Measurements from ENCODE around the gene STK11IP.

Gene STK11IP

DNA sequence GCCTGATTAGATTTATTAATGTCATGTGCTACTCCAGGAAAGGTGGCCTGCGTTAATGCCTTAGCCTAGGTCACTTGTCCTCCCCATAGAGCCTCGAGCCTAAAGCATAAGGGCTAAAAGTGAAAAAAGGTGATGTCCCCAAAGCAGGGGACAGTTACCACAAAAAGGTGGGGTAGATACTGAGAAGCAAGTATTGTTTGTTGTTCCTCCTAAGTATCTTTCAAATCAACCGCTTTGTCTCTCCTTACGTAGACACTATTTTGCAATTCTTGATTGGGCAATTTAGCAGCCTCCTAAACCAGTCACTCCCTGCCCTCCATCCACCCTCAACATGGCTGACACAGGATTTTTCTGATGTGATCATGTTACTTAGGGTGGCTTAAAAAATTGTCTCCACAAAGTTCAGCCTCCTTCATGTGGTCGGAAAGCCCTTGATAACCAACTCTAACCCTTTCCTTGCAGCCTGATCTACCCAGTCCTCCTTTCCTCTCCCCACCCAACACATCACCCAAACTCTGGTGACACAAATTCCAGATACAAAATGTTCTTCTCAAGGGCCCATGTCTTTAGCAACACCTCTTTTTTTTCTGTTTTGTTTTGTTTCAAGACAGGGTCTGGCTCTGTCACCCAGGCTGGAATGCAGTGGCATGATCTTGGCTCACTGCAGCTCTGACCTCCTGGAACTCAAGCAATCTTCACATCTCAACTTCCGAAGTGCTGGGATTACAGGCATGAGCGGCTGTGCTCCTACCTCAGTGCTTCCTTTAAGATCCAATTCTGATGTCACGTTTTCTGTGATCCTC is 18.6 kb upstream of the STK11IP start:
- DNase-seq: no peak

DNA sequence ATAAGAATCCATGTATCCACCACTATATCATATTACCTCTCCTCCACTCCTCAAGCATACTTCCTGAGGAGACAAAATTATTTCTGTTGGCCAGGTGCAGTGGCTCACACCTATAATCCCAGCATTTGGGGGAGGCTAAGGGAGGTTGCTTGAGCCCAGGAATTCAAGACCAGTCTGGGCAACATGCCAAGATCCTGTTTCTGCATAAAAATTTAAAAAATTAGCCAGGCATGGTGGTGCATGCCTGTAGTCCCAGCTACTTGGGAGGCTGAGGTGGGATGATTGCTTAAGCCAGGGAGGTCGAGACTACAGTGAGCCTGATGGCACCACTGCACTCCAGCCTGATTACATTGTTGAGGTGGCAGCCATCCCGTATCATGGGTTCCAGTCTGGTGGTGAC is 16.3 kb upstream of the STK11IP start:
- no peak for DNase-seq

- no peak for DNase-seq
Observed at GRCh38 chr2:219591091-219591490, 6.6 kb upstream of the STK11IP start.

- DNase-seq: no peak
Observed at GRCh38 chr2:219592736-219593135, 4.9 kb upstream of the STK11IP start.

DNA sequence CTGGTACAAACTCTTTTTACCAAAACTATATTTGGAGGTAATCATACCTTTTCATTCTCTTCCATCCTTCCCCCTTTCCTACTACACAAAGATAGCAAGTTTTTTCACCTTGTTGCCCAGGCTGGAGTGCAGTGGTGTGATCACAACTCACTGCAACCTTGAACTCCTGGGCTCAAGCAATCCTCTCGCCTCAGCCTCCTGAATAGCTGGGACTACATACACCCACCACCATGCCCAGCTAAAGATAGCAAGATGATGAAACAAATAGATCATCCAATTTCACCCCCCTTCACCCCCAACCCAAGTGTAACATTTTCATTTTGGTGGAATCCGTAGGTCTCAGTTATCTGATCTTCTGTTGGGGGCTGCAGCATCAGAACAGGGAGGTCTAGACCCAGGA is 4.5 kb upstream of the STK11IP start:
- no peak for DNase-seq

GRCh38 chr2:219595256-219595655 is 2.4 kb upstream of the STK11IP start:
- no peak for DNase-seq

DNA sequence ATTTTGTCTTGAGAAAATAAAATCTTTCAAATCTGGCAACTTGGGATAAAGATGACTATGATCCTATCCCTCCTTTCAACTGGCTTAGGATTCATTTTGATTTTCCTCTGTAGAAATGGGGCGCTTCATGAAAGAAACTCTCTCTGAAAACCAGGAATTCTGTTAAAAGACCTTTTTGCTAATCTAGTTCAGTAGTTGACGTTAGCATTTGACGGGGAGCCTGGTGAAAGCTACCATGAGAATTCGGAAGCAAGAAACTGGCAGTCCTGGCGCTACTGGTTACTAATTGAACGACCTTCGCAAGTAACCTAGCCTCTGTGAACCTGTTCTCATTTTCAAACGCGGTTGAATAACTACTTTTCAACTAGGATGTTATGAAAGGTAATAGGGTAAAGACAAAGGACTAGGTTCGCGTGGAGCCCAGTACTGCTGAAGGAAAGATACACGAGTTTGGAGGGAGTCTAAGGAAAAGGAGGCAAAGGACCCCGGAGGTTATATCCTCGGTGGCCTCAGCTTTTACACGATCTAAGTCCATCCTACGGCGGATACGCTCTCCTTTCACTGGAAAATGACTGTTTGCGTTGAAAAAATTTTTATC is 604 bp upstream of the STK11IP start:
- DNase-seq: peak; percentile 41

GRCh38 chr2:219598308-219599078 is 836 bp downstream of the STK11IP start:
- DNase-seq: no peak

DNA sequence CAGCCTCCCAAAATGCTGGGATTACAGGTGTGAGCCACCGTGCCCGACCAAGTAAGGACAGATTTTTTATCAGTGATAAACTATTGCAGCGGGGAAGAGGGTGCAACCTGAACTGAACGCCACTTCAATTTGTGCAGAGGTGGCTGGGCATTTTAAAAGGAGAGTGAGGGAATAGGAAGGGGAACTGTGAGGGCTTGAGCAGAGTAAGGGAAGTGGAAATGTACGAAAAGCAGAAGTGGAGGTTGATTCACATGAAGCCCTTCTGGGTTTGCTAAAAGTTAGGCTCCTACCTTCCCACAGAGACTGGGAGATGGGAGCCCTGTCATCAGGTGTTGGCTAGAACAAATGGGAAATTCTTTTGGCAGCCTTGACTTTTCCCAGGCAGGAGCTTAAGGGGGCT is 6.1 kb downstream of the STK11IP start:
- DNase-seq: no peak

DNA sequence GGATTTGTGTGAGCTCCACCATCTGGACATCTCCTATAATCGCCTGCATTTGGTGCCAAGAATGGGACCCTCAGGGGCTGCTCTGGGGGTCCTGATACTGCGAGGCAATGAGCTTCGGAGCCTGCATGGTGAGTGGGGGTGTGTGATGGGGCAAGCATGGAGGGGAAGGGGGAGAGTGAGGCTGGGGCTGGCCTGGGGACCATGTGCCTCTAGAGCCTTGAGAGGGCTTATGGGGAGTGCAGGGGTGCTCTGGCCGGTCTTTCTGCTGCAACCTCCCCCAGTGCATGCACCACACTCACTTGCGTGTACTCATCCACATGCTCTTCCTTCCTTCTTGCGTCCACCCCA is 7.9 kb downstream of the STK11IP start:
- DNase-seq: no peak

- DNase-seq: no peak
Observed at GRCh38 chr2:219607931-219608330, 10.3 kb downstream of the STK11IP start.

DNA sequence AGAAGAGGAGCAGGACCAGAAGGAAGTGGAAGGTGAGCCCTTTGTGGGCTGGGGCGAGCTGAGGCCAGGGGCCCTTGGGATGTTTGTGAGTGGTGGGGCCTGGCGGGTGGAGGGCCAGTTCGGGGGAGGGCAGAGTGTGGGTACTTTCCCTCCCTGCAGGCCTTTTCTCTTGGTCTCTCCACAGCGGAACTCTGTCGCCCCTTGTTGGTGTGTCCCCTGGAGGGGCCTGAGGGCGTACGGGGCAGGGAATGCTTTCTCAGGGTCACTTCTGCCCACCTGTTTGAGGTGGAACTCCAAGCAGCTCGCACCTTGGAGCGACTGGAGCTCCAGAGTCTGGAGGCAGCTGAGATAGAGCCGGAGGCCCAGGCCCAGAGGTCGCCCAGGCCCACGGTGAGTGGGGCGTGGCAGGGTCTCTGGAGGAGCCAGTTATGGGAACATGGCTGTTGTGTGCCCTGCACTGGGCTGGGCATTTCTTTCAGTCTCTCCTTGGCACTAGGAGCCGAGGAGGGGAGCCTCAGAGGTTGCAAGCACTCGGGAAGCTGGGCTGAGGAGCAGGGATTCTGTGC is 10.8 kb downstream of the STK11IP start:
- DNase-seq: no peak

GRCh38 chr2:219609149-219609750 is 11.6 kb downstream of the STK11IP start:
- DNase-seq: no peak

DNA sequence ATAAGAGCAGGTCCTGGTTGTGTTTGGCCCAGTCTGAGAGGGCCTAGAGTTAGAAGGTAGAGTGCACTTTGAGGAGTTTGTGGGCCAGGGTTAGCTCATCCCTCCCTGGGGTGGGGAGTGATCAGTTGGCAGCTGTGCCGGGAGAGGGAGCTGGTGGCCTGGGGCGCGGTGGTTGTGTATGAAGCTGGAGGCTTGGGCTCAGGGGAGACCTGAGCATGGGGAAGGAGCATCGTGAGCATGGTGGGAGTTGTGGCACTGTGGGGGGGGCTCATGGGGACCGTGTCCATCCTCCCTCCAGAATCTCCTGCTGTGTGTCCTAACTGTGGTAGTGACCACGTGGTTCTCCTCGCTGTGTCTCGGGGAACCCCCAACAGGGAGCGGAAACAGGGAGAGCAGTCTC is 13.6 kb downstream of the STK11IP start:
- DNase-seq: no peak

DNA sequence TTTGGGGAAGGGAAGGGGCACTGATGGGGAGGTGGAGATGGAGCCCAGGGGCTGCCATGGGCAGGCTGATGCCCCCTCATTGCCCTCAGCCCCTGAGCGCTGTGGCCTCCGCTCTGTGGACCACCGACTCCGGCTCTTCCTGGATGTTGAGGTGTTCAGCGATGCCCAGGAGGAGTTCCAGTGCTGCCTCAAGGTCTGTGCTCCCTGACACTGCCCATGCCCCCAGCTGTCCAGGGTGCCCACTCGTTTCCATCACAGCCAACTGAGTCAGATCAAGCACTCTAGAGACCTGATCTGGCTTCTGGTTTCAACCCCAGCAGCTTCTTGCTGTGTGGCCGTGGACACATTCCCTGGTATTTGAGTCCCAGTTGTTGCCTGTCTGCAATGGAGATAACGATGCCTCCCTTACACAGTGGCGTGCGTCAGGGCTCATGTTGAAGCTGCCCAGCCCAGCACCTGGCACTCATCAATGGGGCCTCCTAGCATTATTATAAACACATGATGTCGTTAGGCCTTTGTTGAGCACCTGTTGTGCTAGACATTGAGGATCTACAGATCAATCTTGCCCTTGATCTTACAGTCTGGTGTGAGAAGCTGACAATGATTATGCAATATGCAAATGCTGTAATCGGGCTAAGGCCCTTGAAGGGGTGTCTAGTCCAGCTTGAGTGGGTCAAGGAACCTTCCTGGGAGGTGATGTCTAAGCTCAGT is 14.4 kb downstream of the STK11IP start:
- no peak for DNase-seq

DNA sequence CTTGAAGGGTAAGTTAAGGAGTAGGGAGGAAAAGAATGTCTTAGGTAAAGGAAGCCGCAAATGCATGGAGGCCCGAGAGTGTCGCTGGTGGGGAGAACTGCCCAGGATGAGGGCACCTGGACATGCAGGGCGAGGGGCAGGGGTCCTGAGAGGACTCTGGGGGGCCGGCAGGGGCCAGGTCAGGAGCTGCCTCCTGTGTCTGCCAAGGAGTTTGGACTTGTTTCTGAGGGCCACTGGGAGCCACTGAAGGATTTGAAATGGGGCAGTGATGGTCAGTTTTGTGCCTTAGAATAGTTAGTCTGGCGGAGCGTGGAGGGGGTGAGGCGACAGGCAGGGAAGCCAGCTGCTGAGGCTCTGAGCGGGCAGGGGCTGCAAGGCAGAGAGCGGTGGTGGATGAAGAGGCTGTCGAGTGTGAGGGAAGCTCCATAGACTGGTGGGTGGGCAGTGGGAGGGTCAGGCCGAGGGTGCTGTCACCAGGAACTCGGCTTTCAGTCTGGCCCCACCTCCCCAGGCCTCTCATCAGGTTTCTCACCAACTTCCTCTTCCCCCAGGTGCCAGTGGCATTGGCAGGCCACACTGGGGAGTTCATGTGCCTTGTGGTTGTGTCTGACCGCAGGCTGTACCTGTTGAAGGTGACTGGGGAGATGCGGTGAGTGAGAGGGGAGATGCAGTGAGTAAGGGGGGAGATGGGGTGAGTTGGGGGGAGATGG is 15.1 kb downstream of the STK11IP start:
- no peak for DNase-seq

GRCh38 chr2:219613461-219614070 is 15.9 kb downstream of the STK11IP start:
- DNase-seq: no peak

DNA sequence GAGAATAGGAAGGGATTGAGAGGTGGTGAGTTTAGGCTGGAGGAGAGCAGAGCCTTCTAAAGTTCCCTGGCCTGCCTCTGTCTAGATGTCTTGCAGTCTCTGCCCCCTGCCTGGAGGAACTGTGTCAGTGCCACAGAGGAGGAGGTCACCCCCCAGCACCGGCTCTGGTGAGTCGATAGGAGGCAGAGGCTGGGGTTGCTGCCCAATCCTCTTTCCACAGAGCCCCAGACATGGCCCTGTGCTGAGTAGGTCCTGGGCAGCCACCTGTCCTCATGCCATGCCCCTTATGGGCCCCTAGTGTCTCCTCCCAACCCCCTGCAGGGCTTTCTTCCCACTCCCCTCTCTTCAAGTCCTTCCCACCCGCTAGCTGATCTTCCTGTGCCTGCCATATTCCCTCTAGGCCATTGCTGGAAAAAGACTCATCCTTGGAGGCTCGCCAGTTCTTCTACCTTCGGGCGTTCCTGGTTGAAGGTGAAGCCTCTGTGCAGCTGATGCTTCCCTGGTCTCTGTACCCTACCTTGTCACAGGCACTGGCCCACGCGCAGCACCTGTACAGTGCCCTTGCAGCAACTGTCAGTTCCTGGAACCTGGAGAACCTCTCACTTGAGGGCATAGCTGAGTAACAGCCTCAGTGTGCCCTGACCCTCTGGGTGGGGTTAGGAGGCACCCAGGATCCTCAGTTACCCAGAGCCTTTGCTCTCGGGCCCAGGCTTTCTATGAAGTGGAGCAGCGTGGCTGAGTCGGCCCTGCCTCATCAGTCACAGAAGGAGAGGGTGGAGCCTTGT is 16.6 kb downstream of the STK11IP start:
- DNase-seq: no peak

- no peak for DNase-seq
Observed at GRCh38 chr2:219615036-219615435, 17.4 kb downstream of the STK11IP start.

DNA sequence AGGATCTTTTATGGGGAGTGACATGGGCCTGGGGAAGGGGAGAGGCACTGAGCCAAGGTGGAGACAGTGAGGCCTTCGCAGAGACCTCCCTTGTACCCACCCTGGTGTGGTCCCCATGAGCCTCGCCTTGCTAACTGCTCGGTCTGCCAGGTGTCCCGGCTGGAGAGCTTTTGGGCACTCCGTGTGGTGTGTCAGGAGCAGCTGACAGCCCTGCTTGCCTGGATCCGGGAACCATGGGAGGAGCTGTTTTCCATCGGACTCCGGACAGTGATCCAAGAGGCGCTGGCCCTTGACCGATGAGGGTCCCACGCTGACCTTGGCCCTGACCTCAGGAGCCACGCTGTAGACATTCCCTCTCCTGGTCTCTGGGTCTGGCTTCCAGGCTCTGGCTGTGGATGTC is 18.2 kb downstream of the STK11IP start:
- DNase-seq: no peak

GRCh38 chr2:219616550-219616949 is 18.9 kb downstream of the STK11IP start:
- DNase-seq: no peak

All from NCI-H146 (cell line).